Esophagus muscularis mucosa (tissue), 4 donors: ENCODE data around the gene GPC6. TPM values are rescaled to one million over a fixed set of nuclear protein-coding genes. Genes with fewer than 3 reads are reported as not detected.

Source experiments
- DNase-seq: peaks from one replicate; pipeline ENCODE4 v3.0.0-alpha.2; 2017; ENCODE audit errors: extremely low spot score
- H3K27ac ChIP-seq, 4 donors: fragments of 200-600 bp; sonication (generic); replicated peaks in 1 of 4; 1 replicate in 3 of 4; 2 replicates in 1 of 4; pipeline ENCODE4 v1.5.1; 2016 to 2019; ENCODE audit warnings: mild to moderate bottlenecking in 1 of 4
- H3K27me3 ChIP-seq, 4 donors: fragments of 200-600 bp; sonication (generic); one replicate each; pipeline versions ENCODE4 v1.5.1 to v1.6.0; 2016 to 2019
- H3K36me3 ChIP-seq, 4 donors: fragments of 200-600 bp; sonication (generic); one replicate each; pipeline ENCODE4 v1.5.1; 2016 to 2019
- H3K4me1 ChIP-seq, 4 donors: fragments of 200-600 bp; sonication (generic); one replicate each; pipeline ENCODE4 v1.5.1; 2016 to 2019
- H3K4me3 ChIP-seq, 4 donors: fragments of 200-600 bp; sonication (generic); 1 replicate in 2 of 4; 2 replicates in 2 of 4; pipeline ENCODE4 v1.5.1; 2016 to 2019; ENCODE audit warnings: mild to moderate bottlenecking in 4 of 4, moderate library complexity in 1 of 4
- H3K9me3 ChIP-seq, 4 donors: fragments of 200-600 bp; sonication (generic); 1 replicate in 3 of 4; 2 replicates in 1 of 4; pipeline ENCODE4 v1.5.1; 2016 to 2019
- EP300 ChIP-seq: sonication (generic); formaldehyde crosslinking; IDR thresholded peaks from one replicate; pipeline ENCODE4 v1.6.1; 2017; ENCODE audit warnings: antibody characterized with exemption
- POLR2A ChIP-seq: fragments of 450-650 bp; IDR thresholded peaks from one replicate; pipeline ENCODE4 v1.6.1; 2017; ENCODE audit warnings: antibody characterized with exemption, moderate library complexity, mild to moderate bottlenecking, low read depth
- POLR2AphosphoS5 ChIP-seq, 2 donors: sonication (generic); formaldehyde crosslinking; IDR thresholded peaks; one replicate each; pipeline ENCODE4 v1.6.1; 2017; ENCODE audit warnings: antibody characterized with exemption in 2 of 2
- WGBS: methylation state at CpG from one replicate; pipeline ENCODE4 v1.1.5; 2018; 5-methylcytosine and 5-hydroxymethylcytosine counted together
- intact Hi-C: fragments of 100-400 bp; cut with DNase I; formaldehyde crosslinking; loops from one replicate; pipeline ENCODE4 v1.15.1; 2023
- total RNA-seq, 4 donors: library from RNA; depleted of rRNA; stranded (reverse); fragments of >200 nt; gene quantifications; one replicate each; pipeline versions ENCODE4 v1.1.0 to v1.2.1, GENCODE V29; 2016
- TF ChIP-seq, protein P1 (sequence below), 3 experiments: fragments of 200-600 bp in 2 of 3; fragments of 450-650 bp in 1 of 3; sonication (generic) in 2 of 3; IDR thresholded peaks; one replicate each; pipeline ENCODE4 v1.5.1; 2017 to 2019; ENCODE audit warnings: antibody characterized with exemption in 3 of 3, mild to moderate bottlenecking in 2 of 3, moderate library complexity in 1 of 3

The GPC6 gene
- total RNA-seq, 4 donors from 2014 or later, result 6.5 to 17.2 (median 13.5) TPM

DNA sequence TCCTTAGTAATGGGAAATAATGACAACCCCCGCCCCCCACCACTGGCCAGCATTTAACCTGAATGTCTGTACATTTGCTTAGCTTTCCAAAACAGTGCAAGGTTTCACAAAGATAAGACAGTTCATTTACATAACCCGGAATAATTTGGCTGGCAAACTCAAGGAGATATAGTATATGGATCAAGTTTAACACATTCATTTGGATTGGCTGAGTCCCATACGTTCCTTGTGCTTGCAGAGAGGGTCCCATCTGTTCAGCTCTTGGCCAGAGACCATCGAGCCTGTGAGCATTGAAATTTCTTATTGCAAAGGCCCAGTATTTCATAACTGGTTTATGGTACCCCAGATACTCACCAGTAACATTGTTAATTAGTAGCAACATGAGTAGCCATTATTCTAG lies 116.5 kb downstream of the GPC6 start:
- Histone ChIP-seq H3K27ac (no peak overlapping the region), H3K4me3 (no peak overlapping the region), H3K4me1 (no peaks in the 10 kb centered on the region), H3K36me3 (no peaks in the 10 kb centered on the region), H3K27me3 (no peaks in the 10 kb centered on the region), H3K9me3 (no peaks in the 10 kb centered on the region)
- WGBS, result 90% methylated on average over 4 of the region's 4 CpGs
- DNase-seq, result no peak
- TF ChIP-seq EP300 (no peak), POLR2AphosphoS5 (IDR thresholded peaks at IDR 0.05) (no peak), POLR2A (no peak)
- TF ChIP-seq, protein P1, sequence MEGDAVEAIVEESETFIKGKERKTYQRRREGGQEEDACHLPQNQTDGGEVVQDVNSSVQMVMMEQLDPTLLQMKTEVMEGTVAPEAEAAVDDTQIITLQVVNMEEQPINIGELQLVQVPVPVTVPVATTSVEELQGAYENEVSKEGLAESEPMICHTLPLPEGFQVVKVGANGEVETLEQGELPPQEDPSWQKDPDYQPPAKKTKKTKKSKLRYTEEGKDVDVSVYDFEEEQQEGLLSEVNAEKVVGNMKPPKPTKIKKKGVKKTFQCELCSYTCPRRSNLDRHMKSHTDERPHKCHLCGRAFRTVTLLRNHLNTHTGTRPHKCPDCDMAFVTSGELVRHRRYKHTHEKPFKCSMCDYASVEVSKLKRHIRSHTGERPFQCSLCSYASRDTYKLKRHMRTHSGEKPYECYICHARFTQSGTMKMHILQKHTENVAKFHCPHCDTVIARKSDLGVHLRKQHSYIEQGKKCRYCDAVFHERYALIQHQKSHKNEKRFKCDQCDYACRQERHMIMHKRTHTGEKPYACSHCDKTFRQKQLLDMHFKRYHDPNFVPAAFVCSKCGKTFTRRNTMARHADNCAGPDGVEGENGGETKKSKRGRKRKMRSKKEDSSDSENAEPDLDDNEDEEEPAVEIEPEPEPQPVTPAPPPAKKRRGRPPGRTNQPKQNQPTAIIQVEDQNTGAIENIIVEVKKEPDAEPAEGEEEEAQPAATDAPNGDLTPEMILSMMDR (IDR thresholded peaks at IDR 0.05), result no peak
- intact Hi-C loops, result no loop called here

GRCh38 chr13:93344048-93344705 lies 117.6 kb downstream of the GPC6 start:
- Histone ChIP-seq H3K9me3 (no peaks in the 10 kb centered on the region), H3K4me1 (no peaks in the 10 kb centered on the region), H3K27ac (no peak overlapping the region), H3K36me3 (no peaks in the 10 kb centered on the region), H3K27me3 (no peaks in the 10 kb centered on the region), H3K4me3 (no peak overlapping the region)
- no peak for DNase-seq
- intact Hi-C loops, result no loop called here
- WGBS, result 81% methylated on average over 3 of the region's 3 CpGs
- TF ChIP-seq, protein P1 (IDR thresholded peaks at IDR 0.05), result no peak
- TF ChIP-seq POLR2A (no peak), POLR2AphosphoS5 (IDR thresholded peaks at IDR 0.05) (no peak), EP300 (no peak)

- Histone ChIP-seq H3K4me1 (no peaks in the 10 kb centered on the region), H3K36me3 (no peaks in the 10 kb centered on the region), H3K27me3 (no peaks in the 10 kb centered on the region), H3K4me3 (no peak overlapping the region), H3K9me3 (no peaks in the 10 kb centered on the region), H3K27ac (no peak overlapping the region)
- intact Hi-C loops, result no loop called here
- no peak for TF ChIP-seq POLR2AphosphoS5 (IDR thresholded peaks at IDR 0.05)
- TF ChIP-seq, protein P1 (IDR thresholded peaks at IDR 0.05), result no peak
- TF ChIP-seq POLR2A, result no peak
- TF ChIP-seq EP300, result no peak
- DNase-seq, result no peak
Observed at GRCh38 chr13:93345024-93345423, 118.4 kb downstream of the GPC6 start.

- no peak for TF ChIP-seq EP300
- TF ChIP-seq POLR2A, result no peak
- TF ChIP-seq, protein P1 (IDR thresholded peaks at IDR 0.05), result no peak
- no peak for TF ChIP-seq POLR2AphosphoS5 (IDR thresholded peaks at IDR 0.05)
- no peaks in the 10 kb centered on the region for H3K36me3 ChIP-seq
- no peak overlapping the region for H3K27ac ChIP-seq
- H3K27me3 ChIP-seq, result no peaks in the 10 kb centered on the region
- no peak overlapping the region for H3K4me3 ChIP-seq
- H3K4me1 ChIP-seq, result no peaks in the 10 kb centered on the region
- DNase-seq, result no peak
- WGBS, result 68% methylated on average over 2 of the region's 2 CpGs
- intact Hi-C loops, result no loop called here
- H3K9me3 ChIP-seq, result no peaks in the 10 kb centered on the region
Observed at GRCh38 chr13:93345770-93346169, 119.2 kb downstream of the GPC6 start.

DNA sequence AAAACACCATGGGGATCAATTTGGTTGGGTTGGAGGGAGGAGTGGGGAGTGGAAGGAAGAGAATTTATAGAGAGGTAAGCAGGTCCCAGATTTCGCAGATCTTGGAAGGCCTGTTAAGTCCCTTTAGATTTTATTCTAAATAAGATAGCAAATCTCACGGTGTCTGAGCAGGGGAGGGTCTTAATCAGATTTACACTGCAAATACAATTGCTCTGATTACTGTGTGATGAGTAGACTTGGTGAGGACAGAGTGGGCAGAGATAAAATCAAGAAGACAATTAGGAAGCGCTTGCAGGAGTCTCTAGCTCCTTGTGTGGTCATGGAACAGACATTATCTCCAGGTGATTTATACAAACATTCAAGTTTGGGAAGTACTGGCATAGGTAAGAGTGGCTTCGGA lies 126.0 kb downstream of the GPC6 start:
- Histone ChIP-seq H3K9me3 (no peaks in the 10 kb centered on the region), H3K27me3 (no peaks in the 10 kb centered on the region), H3K36me3 (no peaks in the 10 kb centered on the region), H3K4me3 (no peak overlapping the region), H3K27ac (no peak overlapping the region), H3K4me1 (no peaks in the 10 kb centered on the region)
- TF ChIP-seq, protein P1 (IDR thresholded peaks at IDR 0.05), result no peak
- TF ChIP-seq EP300, result no peak
- no peak for TF ChIP-seq POLR2AphosphoS5 (IDR thresholded peaks at IDR 0.05)
- no peak for TF ChIP-seq POLR2A
- no peak for DNase-seq
- intact Hi-C loops, result no loop called here
- WGBS, result 94% methylated on average over 4 of the region's 4 CpGs
